NCI-H2227 treated with DMSO at 0.1 percent for 48 hours (cell line): ENCODE data around the gene TMEM120B.
A peak's percentile ranks its signal among the peaks of the same experiment; 100 is the strongest.

ENCODE experiments used
- DNase-seq: peaks from one replicate; lab custom pipeline; 2025; lab: John Stamatoyannopoulos, UW

The TMEM120B gene

GRCh38 chr12:121792607-121793439, 80.3 kb downstream of the TMEM120B start:
- no peak for DNase-seq

- DNase-seq = no peak
These were observed 80.9 kb downstream of the TMEM120B start, which contains the start of gene RHOF for GRCh38 chr12:121793440-121793837. Gene RHOF, minus strand, starts transcription at chr12:121793688. Its CDS starts 55 bp downstream, at chr12:121793633.

GRCh38 chr12:121793838-121794533, 81.4 kb downstream of the TMEM120B start:
- peak; percentile 84 for DNase-seq

DNA sequence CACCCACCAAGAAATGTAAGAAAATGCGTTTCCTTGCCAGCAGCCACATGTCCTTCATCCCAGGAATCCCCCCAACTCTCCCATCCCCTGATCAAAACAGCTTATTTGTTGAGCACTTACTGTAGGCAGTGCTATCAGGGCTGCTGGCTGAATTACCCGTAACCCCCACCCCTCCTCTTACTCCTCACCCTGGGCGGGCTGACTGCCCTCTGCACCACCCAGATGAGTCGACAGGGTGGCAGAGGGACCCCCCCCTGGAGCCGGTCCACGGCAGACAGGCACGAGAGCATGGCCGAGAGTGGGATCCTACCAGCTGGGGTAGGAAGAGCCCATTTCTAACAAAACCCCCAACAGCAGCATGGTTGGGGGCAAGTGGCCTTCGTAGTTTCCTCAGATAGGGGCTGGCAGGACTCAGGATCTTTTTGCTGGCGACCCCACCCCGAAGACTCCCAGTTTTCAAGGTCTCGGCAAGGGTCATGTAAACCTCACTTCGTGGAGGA, 82.0 kb downstream of the TMEM120B start:
- no peak for DNase-seq

GRCh38 chr12:121795034-121795968, 82.7 kb downstream of the TMEM120B start:
- peak; percentile 66 for DNase-seq

GRCh38 chr12:121796855-121797751, 84.6 kb downstream of the TMEM120B start:
- DNase-seq = peak; percentile 78

DNA sequence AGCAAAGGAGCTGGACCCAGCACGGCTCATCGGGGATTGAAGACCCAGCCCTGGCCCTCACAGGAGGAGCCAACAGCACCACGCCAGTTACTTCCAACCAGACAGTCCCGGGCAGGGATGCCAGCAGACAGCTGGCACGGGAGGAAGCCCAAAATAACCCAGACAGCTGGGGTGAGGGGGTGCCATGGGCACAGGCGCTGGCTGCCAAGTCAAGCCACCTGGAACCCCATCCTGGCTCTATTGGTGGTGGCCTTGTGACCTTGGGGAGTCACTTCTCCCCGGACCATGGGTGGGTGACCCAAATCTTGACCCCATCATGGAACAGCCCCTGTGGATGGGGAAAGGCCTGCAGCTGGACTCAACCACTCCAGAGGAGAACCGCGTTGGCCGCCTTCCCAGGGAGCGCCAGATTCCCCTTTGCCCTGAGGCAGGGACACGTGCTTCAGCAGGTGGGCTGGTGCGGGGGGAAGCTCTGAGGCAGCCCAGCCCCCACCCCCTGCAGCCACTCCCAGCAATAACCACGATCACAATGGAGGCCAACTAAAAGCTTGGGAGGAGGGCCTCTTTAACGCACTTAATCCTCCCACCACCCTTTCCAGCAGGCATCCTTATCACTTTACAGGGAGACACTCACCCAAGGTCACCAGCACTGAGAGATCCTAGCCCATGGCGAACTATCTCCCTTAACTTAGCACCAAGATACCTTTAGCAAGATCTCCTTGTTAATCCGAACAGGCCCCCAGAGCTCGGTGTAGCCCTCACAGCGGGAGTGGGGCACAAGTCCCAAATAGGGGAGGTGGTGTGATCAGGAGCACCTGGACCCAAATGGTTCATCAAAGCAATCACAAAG, 85.6 kb downstream of the TMEM120B start:
- DNase-seq = peak; percentile 73

GRCh38 chr12:121798787-121799155, 86.2 kb downstream of the TMEM120B start:
- no peak for DNase-seq

- DNase-seq = peak; percentile 74
These were observed 86.7 kb downstream of the TMEM120B start for GRCh38 chr12:121799156-121799841.

GRCh38 chr12:121799842-121800693, 87.5 kb downstream of the TMEM120B start:
- peak; percentile 68 for DNase-seq

- peak; percentile 66 for DNase-seq
These were observed 88.4 kb downstream of the TMEM120B start for GRCh38 chr12:121800694-121801594.

- DNase-seq = peak; percentile 56
These were observed 89.3 kb downstream of the TMEM120B start for GRCh38 chr12:121801595-121802484.

DNA sequence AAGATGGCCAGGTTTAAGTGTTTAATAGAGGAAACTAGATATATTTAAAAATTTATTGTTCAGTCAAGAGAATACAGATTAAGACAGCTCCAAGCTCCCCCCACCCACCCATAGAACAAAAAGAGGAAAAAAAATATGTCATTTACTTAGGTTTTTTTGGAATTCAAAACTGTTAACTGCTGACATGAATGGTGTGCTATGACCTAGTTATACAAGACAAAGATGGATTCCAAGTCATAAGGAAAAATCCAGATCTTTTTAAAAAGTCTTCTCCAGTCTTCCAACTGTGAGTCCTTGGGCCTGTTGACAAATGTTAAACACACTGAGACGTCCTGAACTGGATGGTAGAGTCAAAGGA, 89.9 kb downstream of the TMEM120B start:
- no peak for DNase-seq

GRCh38 chr12:121802843-121803698, 90.5 kb downstream of the TMEM120B start:
- DNase-seq = peak; percentile 97

DNA sequence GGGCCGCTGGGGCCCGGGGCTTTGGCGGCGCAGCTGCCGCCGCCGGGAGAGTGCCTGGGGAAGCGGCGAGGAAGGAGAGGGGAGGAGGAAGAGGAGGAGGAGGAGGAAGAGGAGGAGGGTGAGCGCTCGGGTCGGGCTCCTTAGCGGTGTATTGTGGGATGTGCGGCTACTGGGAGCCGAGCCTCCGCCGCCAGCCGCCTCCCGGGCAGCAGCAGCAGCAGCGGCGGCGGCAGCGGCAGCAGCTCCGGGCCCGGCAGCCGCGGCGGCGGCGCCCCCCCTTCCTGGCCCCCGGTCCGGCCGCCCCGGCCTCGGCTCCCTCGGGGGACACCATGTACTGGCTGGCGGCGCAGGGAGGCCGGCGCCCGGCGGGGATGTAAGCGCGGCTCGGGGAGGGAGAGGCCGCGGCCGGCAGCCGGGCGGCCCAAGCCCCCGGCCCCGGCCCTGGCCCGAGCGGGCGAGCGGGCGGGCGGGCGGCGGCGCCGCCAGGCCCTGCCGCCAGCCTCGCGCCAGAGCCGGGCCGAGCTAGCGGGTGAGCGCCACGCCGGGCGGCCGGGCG, 91.4 kb downstream of the TMEM120B start, which contains the start of gene SETD1B:
Gene SETD1B (plus strand): TSS at position 149 of the 556 bp plus-strand sequence. CDS start 729 bp downstream, outside the sequence.
- DNase-seq = no peak
